ENCODE data around the gene TUFT1.
A peak's percentile ranks its signal among the peaks of the same experiment; 100 is the strongest.
"Not testable (repeated sequence)": the region's sequence is repeated elsewhere in the genome, so short reads cannot be mapped to it uniquely, and the experiment has no call there.

Gene TUFT1

GRCh38 chr1:151581451-151581850 lies 41.3 kb downstream of the TUFT1 start:
- H3K36me3 ChIP-seq (ENCODE audit: control insufficient read depth, insufficient read depth, low read length): peaks cover 58% of the 10 kb centered on the region

GRCh38 chr1:151581921-151582320 lies 41.8 kb downstream of the TUFT1 start:
- H3K9me3 ChIP-seq (ENCODE audit: control insufficient read depth, low read length): no peaks in the 10 kb centered on the region
- peaks cover 32% of the 10 kb centered on the region for H3K4me1 ChIP-seq (ENCODE audit: control insufficient read depth, insufficient read depth, low read length, poor library complexity, severe bottlenecking)
- H3K36me3 ChIP-seq (ENCODE audit: control insufficient read depth, insufficient read depth, low read length): peaks cover 57% of the 10 kb centered on the region
- H3K27ac ChIP-seq (ENCODE audit: low read depth, low read length, severe bottlenecking): no peak overlapping the region
- H3K4me3 ChIP-seq (ENCODE audit: extremely low read depth, insufficient read depth, low read length, poor library complexity, severe bottlenecking): no peak overlapping the region
- WGBS, 2 experiments (ENCODE audit: insufficient coverage in 2 of 2): 90 to 100% methylated on average over 1 of the region's 1 CpG

More at GRCh38 chr1:151581451-151581850, 41.3 kb downstream of the TUFT1 start:
- no peaks in the 10 kb centered on the region for H3K9me3 ChIP-seq (ENCODE audit: control insufficient read depth, low read length)
- WGBS, 2 experiments (ENCODE audit: insufficient coverage in 2 of 2): 93 to 98% methylated on average over 5 of the region's 5 CpGs
- no peak overlapping the region for H3K27ac ChIP-seq (ENCODE audit: low read depth, low read length, severe bottlenecking)
- peaks cover 32% of the 10 kb centered on the region for H3K4me1 ChIP-seq (ENCODE audit: control insufficient read depth, insufficient read depth, low read length, poor library complexity, severe bottlenecking)
- H3K4me3 ChIP-seq (ENCODE audit: extremely low read depth, insufficient read depth, low read length, poor library complexity, severe bottlenecking): no peak overlapping the region

GRCh38 chr1:151583796-151584195 lies 43.7 kb downstream of the TUFT1 start:
- 94 to 100% methylated on average over 1 to 2 of the region's 2 CpGs for WGBS, 2 experiments (ENCODE audit: insufficient coverage in 2 of 2)
- Histone ChIP-seq H3K4me3 (ENCODE audit: extremely low read depth, insufficient read depth, low read length, poor library complexity, severe bottlenecking) (no peak overlapping the region), H3K36me3 (ENCODE audit: control insufficient read depth, insufficient read depth, low read length) (peaks cover 41% of the 10 kb centered on the region), H3K27ac (ENCODE audit: low read depth, low read length, severe bottlenecking) (no peak overlapping the region), H3K9me3 (ENCODE audit: control insufficient read depth, low read length) (no peaks in the 10 kb centered on the region), H3K4me1 (ENCODE audit: control insufficient read depth, insufficient read depth, low read length, poor library complexity, severe bottlenecking) (peaks cover 27% of the 10 kb centered on the region)

GRCh38 chr1:151584278-151584677 lies 44.2 kb downstream of the TUFT1 start:
- Histone ChIP-seq H3K4me1 (ENCODE audit: control insufficient read depth, insufficient read depth, low read length, poor library complexity, severe bottlenecking) (peaks cover 22% of the 10 kb centered on the region), H3K27ac (ENCODE audit: low read depth, low read length, severe bottlenecking) (no peak overlapping the region), H3K4me3 (ENCODE audit: extremely low read depth, insufficient read depth, low read length, poor library complexity, severe bottlenecking) (no peak overlapping the region), H3K9me3 (ENCODE audit: control insufficient read depth, low read length) (no peaks in the 10 kb centered on the region), H3K36me3 (ENCODE audit: control insufficient read depth, insufficient read depth, low read length) (peaks cover 39% of the 10 kb centered on the region)
- WGBS, 2 experiments (ENCODE audit: insufficient coverage in 2 of 2): 53 to 76% methylated on average over 3 to 4 of the region's 6 CpGs

- H3K36me3 ChIP-seq (ENCODE audit: control insufficient read depth, insufficient read depth, low read length): peaks cover 35% of the 10 kb centered on the region
- H3K27ac ChIP-seq (ENCODE audit: low read depth, low read length, severe bottlenecking): no peak overlapping the region
- no peak overlapping the region for H3K4me3 ChIP-seq (ENCODE audit: extremely low read depth, insufficient read depth, low read length, poor library complexity, severe bottlenecking)
- WGBS, 2 experiments (ENCODE audit: insufficient coverage in 2 of 2): 89 to 93% methylated on average over 4 to 7 of the region's 7 CpGs
- peaks cover 20% of the 10 kb centered on the region for H3K4me1 ChIP-seq (ENCODE audit: control insufficient read depth, insufficient read depth, low read length, poor library complexity, severe bottlenecking)
- no peaks in the 10 kb centered on the region for H3K9me3 ChIP-seq (ENCODE audit: control insufficient read depth, low read length)
Measured at GRCh38 chr1:151584780-151585179, 44.7 kb downstream of the TUFT1 start.

- WGBS, 2 experiments (ENCODE audit: insufficient coverage in 2 of 2): 50% methylated on average over 1 of the region's 1 CpG; no CpG with 5 or more reads in 1 of the 2 experiments
- Histone ChIP-seq H3K36me3 (ENCODE audit: control insufficient read depth, insufficient read depth, low read length) (peaks cover 26% of the 10 kb centered on the region), H3K4me3 (ENCODE audit: extremely low read depth, insufficient read depth, low read length, poor library complexity, severe bottlenecking) (no peak overlapping the region), H3K27ac (ENCODE audit: low read depth, low read length, severe bottlenecking) (no peak overlapping the region), H3K9me3 (ENCODE audit: control insufficient read depth, low read length) (no peaks in the 10 kb centered on the region), H3K4me1 (ENCODE audit: control insufficient read depth, insufficient read depth, low read length, poor library complexity, severe bottlenecking) (peaks cover 20% of the 10 kb centered on the region)
Measured at GRCh38 chr1:151585622-151586021, 45.5 kb downstream of the TUFT1 start.

DNA sequence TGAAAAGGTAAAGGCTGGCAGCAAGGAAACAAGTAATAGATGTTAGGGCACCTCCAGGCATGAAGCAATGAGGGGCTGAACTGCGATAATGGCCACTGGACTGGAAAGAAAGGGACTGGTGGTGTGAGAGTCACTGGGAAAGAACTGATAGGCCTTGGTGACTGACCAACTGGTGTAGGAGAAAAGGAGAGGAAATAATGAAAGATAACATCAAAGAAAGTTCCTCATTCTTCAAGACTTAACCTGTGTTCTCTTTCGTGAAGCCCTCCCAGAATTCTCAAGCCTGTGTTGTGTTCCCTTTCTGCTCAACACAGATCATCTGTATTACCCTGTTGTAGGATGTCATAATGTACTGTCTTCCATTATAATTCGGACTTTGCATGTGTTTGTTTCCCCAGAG lies 50.9 kb downstream of the TUFT1 start:
- Histone ChIP-seq H3K4me1 (ENCODE audit: control insufficient read depth, insufficient read depth, low read length, poor library complexity, severe bottlenecking) (peaks cover 4% of the 10 kb centered on the region), H3K36me3 (ENCODE audit: control insufficient read depth, insufficient read depth, low read length) (no peaks in the 10 kb centered on the region), H3K27ac (ENCODE audit: low read depth, low read length, severe bottlenecking) (no peak overlapping the region), H3K9me3 (ENCODE audit: control insufficient read depth, low read length) (no peaks in the 10 kb centered on the region), H3K4me3 (ENCODE audit: extremely low read depth, insufficient read depth, low read length, poor library complexity, severe bottlenecking) (no peak overlapping the region)
- WGBS, 2 experiments (ENCODE audit: insufficient coverage in 2 of 2): 92 to 95% methylated on average over 1 to 2 of the region's 3 CpGs

- H3K4me3 ChIP-seq (ENCODE audit: extremely low read depth, insufficient read depth, low read length, poor library complexity, severe bottlenecking): no peak overlapping the region
- H3K9me3 ChIP-seq (ENCODE audit: control insufficient read depth, low read length): no peaks in the 10 kb centered on the region
- WGBS, 2 experiments (ENCODE audit: insufficient coverage in 2 of 2): 17 to 18% methylated on average over 5 to 6 of the region's 9 CpGs
- H3K36me3 ChIP-seq (ENCODE audit: control insufficient read depth, insufficient read depth, low read length): no peaks in the 10 kb centered on the region
- peaks cover 13% of the 10 kb centered on the region for H3K4me1 ChIP-seq (ENCODE audit: control insufficient read depth, insufficient read depth, low read length, poor library complexity, severe bottlenecking)
- no peak overlapping the region for H3K27ac ChIP-seq (ENCODE audit: low read depth, low read length, severe bottlenecking)
Measured at GRCh38 chr1:151593730-151594129, 53.6 kb downstream of the TUFT1 start.

DNA sequence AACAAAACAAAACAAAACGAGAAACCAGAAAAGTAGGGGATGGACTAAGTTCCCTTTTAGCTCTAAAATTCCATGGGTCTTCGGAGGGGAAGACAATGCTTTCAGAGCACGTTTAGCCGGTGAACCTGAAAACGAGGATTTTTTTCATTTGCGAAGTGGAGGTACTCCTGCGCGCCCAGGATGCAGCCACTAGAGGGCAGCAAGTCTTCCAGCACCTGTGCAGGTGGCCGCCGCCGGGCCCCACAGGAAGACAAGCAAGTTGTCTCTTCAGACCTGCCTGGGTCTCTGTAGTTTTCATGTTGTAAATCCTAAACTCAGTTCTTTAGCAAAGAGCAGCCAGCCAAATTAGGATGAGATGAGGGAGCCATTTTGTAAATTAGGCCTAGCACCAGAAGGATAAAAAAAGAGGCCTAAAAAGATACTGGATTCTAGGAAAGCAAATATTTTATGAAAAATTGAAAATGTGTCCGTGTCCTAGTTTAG lies 54.1 kb downstream of the TUFT1 start:
- H3K4me3 ChIP-seq (ENCODE audit: extremely low read depth, insufficient read depth, low read length, poor library complexity, severe bottlenecking): no peak overlapping the region
- no peaks in the 10 kb centered on the region for H3K9me3 ChIP-seq (ENCODE audit: control insufficient read depth, low read length)
- WGBS, 2 experiments (ENCODE audit: insufficient coverage in 2 of 2): 9 to 10% methylated on average over 9 to 11 of the region's 12 CpGs
- no peaks in the 10 kb centered on the region for H3K36me3 ChIP-seq (ENCODE audit: control insufficient read depth, insufficient read depth, low read length)
- H3K27ac ChIP-seq (ENCODE audit: low read depth, low read length, severe bottlenecking): no peak overlapping the region
- peaks cover 13% of the 10 kb centered on the region for H3K4me1 ChIP-seq (ENCODE audit: control insufficient read depth, insufficient read depth, low read length, poor library complexity, severe bottlenecking)

- Histone ChIP-seq H3K4me3 (ENCODE audit: extremely low read depth, insufficient read depth, low read length, poor library complexity, severe bottlenecking) (no peak overlapping the region), H3K27ac (ENCODE audit: low read depth, low read length, severe bottlenecking) (peak overlapping the region; percentile 66), H3K4me1 (ENCODE audit: control insufficient read depth, insufficient read depth, low read length, poor library complexity, severe bottlenecking) (peaks cover 13% of the 10 kb centered on the region)
Measured at GRCh38 chr1:151596166-151596953, 56.3 kb downstream of the TUFT1 start.

GRCh38 chr1:151602550-151602949 lies 62.4 kb downstream of the TUFT1 start:
- not testable (repeated sequence) for H3K4me1 ChIP-seq (ENCODE audit: control insufficient read depth, insufficient read depth, low read length, poor library complexity, severe bottlenecking); H3K27ac ChIP-seq (ENCODE audit: low read depth, low read length, severe bottlenecking); H3K4me3 ChIP-seq (ENCODE audit: extremely low read depth, insufficient read depth, low read length, poor library complexity, severe bottlenecking); H3K9me3 ChIP-seq (ENCODE audit: control insufficient read depth, low read length); H3K36me3 ChIP-seq (ENCODE audit: control insufficient read depth, insufficient read depth, low read length)
- no CpG with 5 or more reads among the region's 5 CpGs for WGBS, 2 experiments (ENCODE audit: insufficient coverage in 2 of 2)

More at GRCh38 chr1:151596166-151596953, 56.3 kb downstream of the TUFT1 start:
- Histone ChIP-seq H3K36me3 (ENCODE audit: control insufficient read depth, insufficient read depth, low read length) (no peaks in the 10 kb centered on the region), H3K9me3 (ENCODE audit: control insufficient read depth, low read length) (no peaks in the 10 kb centered on the region)
- 89 to 93% methylated on average over 5 of the region's 5 CpGs for WGBS, 2 experiments (ENCODE audit: insufficient coverage in 2 of 2)
